ENCODE results near the gene HSBP1L1. TPM values are rescaled to one million over a fixed set of nuclear protein-coding genes. Genes with fewer than 3 reads are reported as not detected.

The HSBP1L1 gene
- total RNA-seq, 1 experiment from 2014 or later = not detected

DNA sequence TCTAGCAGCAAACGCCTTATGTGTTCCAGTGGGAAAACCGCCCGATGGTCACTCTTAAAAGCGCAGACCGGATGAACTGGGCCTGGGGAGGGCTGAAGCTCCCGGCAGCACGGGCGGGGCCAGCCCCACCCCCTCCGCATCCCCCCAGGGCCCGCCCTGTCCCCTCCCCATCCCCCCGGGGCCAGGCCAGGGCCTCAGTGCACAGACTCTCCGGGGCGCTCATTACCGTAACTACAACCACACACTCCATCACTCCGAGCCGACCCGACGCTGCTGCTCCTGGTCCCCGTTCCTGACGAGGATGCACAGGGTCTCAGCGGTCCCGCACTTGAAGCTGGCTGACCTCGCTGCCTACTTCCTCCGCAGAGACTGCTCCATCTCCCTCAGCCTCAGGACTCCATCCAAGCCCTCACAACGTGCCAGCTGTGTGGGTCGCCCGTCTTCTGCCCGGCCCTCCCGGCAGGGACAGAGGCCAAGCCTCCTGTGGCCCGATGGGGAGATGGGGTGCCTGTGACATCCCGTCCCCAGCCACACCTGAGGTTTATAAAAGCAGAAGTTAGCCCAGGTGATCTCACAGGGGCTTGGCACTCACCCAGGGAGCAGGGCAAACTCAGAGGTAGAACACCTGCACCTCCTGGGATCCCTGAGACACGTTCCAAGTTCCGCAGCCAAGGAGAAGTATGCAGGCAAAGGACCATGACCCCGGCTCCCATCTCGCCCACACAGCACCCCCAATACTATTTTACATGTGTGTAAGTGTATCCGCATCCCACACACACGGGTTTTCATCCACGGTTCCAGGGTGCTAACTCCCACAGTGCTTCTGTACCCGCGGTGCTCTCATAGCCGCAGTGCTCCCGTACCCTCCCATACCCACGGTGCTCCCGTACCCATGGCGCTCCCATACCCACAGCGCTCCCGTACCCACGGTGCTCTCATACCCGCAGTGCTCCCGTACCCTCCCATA lies 49.0 kb upstream of the HSBP1L1 start:
- Histone ChIP-seq H2BK120ac (ENCODE audit: low read depth, low read length, poor library complexity, severe bottlenecking) (no peak overlapping the region), H3K23ac (ENCODE audit: insufficient read length, low read depth, low read length) (no peak overlapping the region), H3K4ac (ENCODE audit: low read depth, low read length) (no peak overlapping the region), H2BK12ac (ENCODE audit: insufficient read length, low read depth, low read length) (no peak overlapping the region), H3T11ph (ENCODE audit: low read length) (no peak overlapping the region), H3K9me3 (ENCODE audit: control insufficient read depth, low read depth, low read length) (no peaks in the 10 kb centered on the region), H2AFZ (ENCODE audit: low read length) (no peak overlapping the region), H3K9ac (ENCODE audit: extremely low read depth, insufficient read length, low read length) (no peak overlapping the region), H3K27ac (ENCODE audit: insufficient read length, low read depth, low read length) (no peak overlapping the region), H3K23me2 (ENCODE audit: insufficient read length, low read depth, low read length, poor library complexity, severe bottlenecking) (no peaks in the 10 kb centered on the region), H2AK5ac (ENCODE audit: insufficient read length, low read length) (no peak overlapping the region), H2BK5ac (ENCODE audit: insufficient read length, low read length) (no peak overlapping the region), H3K27me3 (ENCODE audit: insufficient read depth, low read length) (no peaks in the 10 kb centered on the region), H3K56ac (ENCODE audit: insufficient read length, low read depth, low read length) (no peak overlapping the region), H3K4me1 (ENCODE audit: insufficient read depth, low read length) (no peaks in the 10 kb centered on the region), H2BK20ac (ENCODE audit: low read depth, low read length, poor library complexity, severe bottlenecking) (no peak overlapping the region), H3K14ac (ENCODE audit: insufficient read depth, low read length) (no peak overlapping the region; the same call in 1 of the 2 replicates), H3K18ac (ENCODE audit: insufficient read length, low read depth, low read length) (no peak overlapping the region), H3K4me2 (ENCODE audit: insufficient read depth, insufficient read length, low read length) (no peak overlapping the region), H4K20me1 (ENCODE audit: control insufficient read depth, insufficient read depth, insufficient read length) (no peaks in the 10 kb centered on the region), H3K79me2 (ENCODE audit: insufficient read depth, low read length) (no peaks in the 10 kb centered on the region), H4K5ac (ENCODE audit: insufficient read length, low read depth, low read length) (no peak overlapping the region), H3K79me1 (ENCODE audit: insufficient read depth, low read depth, low read length, poor library complexity, severe bottlenecking) (no peaks in the 10 kb centered on the region), H2BK15ac (ENCODE audit: low read depth, low read length) (no peak overlapping the region), H4K91ac (ENCODE audit: insufficient read length, low read depth, low read length) (no peak overlapping the region), H4K8ac (replicated peaks; ENCODE audit: insufficient read length, low read depth, low read length) (no peak overlapping the region)
- no CpG with 5 or more reads among the region's 50 CpGs for WGBS (ENCODE audit: extremely low coverage, insufficient read length, low lambda C conversion rate)
- peaks cover 11% of the 10 kb centered on the region for H3K27me3 Mint-ChIP-seq (ENCODE audit: low read depth)
- TF ChIP-seq, protein P1, sequence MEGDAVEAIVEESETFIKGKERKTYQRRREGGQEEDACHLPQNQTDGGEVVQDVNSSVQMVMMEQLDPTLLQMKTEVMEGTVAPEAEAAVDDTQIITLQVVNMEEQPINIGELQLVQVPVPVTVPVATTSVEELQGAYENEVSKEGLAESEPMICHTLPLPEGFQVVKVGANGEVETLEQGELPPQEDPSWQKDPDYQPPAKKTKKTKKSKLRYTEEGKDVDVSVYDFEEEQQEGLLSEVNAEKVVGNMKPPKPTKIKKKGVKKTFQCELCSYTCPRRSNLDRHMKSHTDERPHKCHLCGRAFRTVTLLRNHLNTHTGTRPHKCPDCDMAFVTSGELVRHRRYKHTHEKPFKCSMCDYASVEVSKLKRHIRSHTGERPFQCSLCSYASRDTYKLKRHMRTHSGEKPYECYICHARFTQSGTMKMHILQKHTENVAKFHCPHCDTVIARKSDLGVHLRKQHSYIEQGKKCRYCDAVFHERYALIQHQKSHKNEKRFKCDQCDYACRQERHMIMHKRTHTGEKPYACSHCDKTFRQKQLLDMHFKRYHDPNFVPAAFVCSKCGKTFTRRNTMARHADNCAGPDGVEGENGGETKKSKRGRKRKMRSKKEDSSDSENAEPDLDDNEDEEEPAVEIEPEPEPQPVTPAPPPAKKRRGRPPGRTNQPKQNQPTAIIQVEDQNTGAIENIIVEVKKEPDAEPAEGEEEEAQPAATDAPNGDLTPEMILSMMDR (conservative IDR thresholded peaks at IDR 0.05) = no peak
- peaks cover 3 to 6% of the 10 kb centered on the region in 2 experiments; a peak in 3 of 5 replicates for H3K9me3 Mint-ChIP-seq
- peaks cover 2 to 16% (median 5%) of the 10 kb centered on the region in 3 experiments; a peak in 5 of 7 replicates for H3K36me3 Mint-ChIP-seq (ENCODE audit: insufficient read depth in 1 of 3, low read depth in 3 of 3)
- peak; percentile 39 for DNase-seq
- H3K27ac Mint-ChIP-seq = no peak overlapping the region; a peak in 1 of 7 replicates
- H3K4me3 Mint-ChIP-seq = no peak overlapping the region; a peak in 1 of 5 replicates
- peaks cover 4 to 17% of the 10 kb centered on the region in 2 experiments; a peak in 3 of 4 replicates for H3K4me1 Mint-ChIP-seq
